ENCODE measurements around the gene FZR1.
"Not testable (repeated sequence)": the region's sequence is repeated elsewhere in the genome, so short reads cannot be mapped to it uniquely, and the experiment has no call there.

FZR1 gene

GRCh38 chr19:3517638-3518037, 11.5 kb downstream of the FZR1 start:
- DNase-seq = no peak

GRCh38 chr19:3518255-3518654, 12.1 kb downstream of the FZR1 start:
- DNase-seq = no peak

- no peak for DNase-seq
These were observed 12.5 kb downstream of the FZR1 start for GRCh38 chr19:3518659-3519058.

- DNase-seq = no peak
These were observed 13.0 kb downstream of the FZR1 start for GRCh38 chr19:3519126-3519525.

GRCh38 chr19:3520166-3521103, 14.3 kb downstream of the FZR1 start:
- DNase-seq = no peak

- DNase-seq = no peak
These were observed 15.0 kb downstream of the FZR1 start for GRCh38 chr19:3521104-3521445.

GRCh38 chr19:3522421-3523360, 16.6 kb downstream of the FZR1 start:
- no peak for DNase-seq

- DNase-seq = no peak
These were observed 17.4 kb downstream of the FZR1 start for GRCh38 chr19:3523361-3524077.

GRCh38 chr19:3524078-3524842, 18.1 kb downstream of the FZR1 start:
- no peak for DNase-seq

- DNase-seq = no peak
These were observed 18.9 kb downstream of the FZR1 start for GRCh38 chr19:3524904-3525451.

- DNase-seq = no peak
These were observed 20.6 kb downstream of the FZR1 start for GRCh38 chr19:3526507-3527237.

- DNase-seq = no peak
These were observed 21.3 kb downstream of the FZR1 start for GRCh38 chr19:3527238-3527910.

- no peak for DNase-seq
These were observed 22.0 kb downstream of the FZR1 start for GRCh38 chr19:3528080-3528479.

- no peak for DNase-seq
These were observed 22.6 kb downstream of the FZR1 start for GRCh38 chr19:3528539-3529211.

- not testable (repeated sequence) for DNase-seq
These were observed 23.2 kb downstream of the FZR1 start for GRCh38 chr19:3529299-3529698.

- DNase-seq = no peak
These were observed 24.3 kb downstream of the FZR1 start for GRCh38 chr19:3530389-3530788.

GRCh38 chr19:3531716-3532115, 25.6 kb downstream of the FZR1 start:
- DNase-seq = no peak

- DNase-seq = no peak
These were observed 26.2 kb downstream of the FZR1 start for GRCh38 chr19:3532154-3532786.

- DNase-seq = no peak
These were observed 26.9 kb downstream of the FZR1 start for GRCh38 chr19:3533033-3533432.

All from cortex of kidney (tissue), 1 donor.